Small intestine (tissue), 7 donors: ENCODE data around the gene TUBA1A. TPM values are rescaled to one million over a fixed set of nuclear protein-coding genes. Genes with fewer than 3 reads are reported as not detected.
"Not testable (repeated sequence)": the region's sequence is repeated elsewhere in the genome, so short reads cannot be mapped to it uniquely, and the experiment has no call there.

ENCODE experiments used
- DNase-seq, 2 donors: peaks; one replicate each; pipeline versions ENCODE4 v3.0.0 to v3.0.0-alpha.2; 2013
- FAIRE-seq: peaks from 2 replicates; lab custom pipeline; 2012; peaks lifted over from hg19 to GRCh38; lab: Jason Lieb, UNC
- H3K27ac ChIP-seq, 3 donors: one replicate each; pipeline ENCODE4 v1.5.1; 2013; ENCODE audit warnings: low read length in 2 of 3, mild to moderate bottlenecking in 2 of 3, control low read depth in 1 of 3, inconsistent platforms in 1 of 3, low read depth in 1 of 3, moderate library complexity in 1 of 3
- H3K27me3 ChIP-seq, 3 donors: one replicate each; pipeline ENCODE4 v1.6.1; 2013; ENCODE audit warnings: low read length in 3 of 3, inconsistent platforms in 1 of 3; ENCODE audit not compliant: control insufficient read depth in 3 of 3, insufficient read depth in 3 of 3
- H3K36me3 ChIP-seq, 3 donors: one replicate each; pipeline ENCODE4 v1.6.1; 2013; ENCODE audit warnings: low read length in 3 of 3, inconsistent platforms in 1 of 3, low read depth in 1 of 3, mild to moderate bottlenecking in 1 of 3, moderate library complexity in 1 of 3; ENCODE audit not compliant: control insufficient read depth in 3 of 3, insufficient read depth in 2 of 3
- H3K4me1 ChIP-seq, 3 donors: one replicate each; pipeline ENCODE4 v1.6.1; 2013; ENCODE audit warnings: low read length in 2 of 3, inconsistent platforms in 1 of 3, low read depth in 1 of 3, mild to moderate bottlenecking in 1 of 3, moderate library complexity in 1 of 3; ENCODE audit not compliant: control insufficient read depth in 3 of 3, insufficient read depth in 2 of 3
- H3K4me3 ChIP-seq, 3 donors: one replicate each; pipeline ENCODE4 v1.5.1; 2013; ENCODE audit warnings: low read length in 3 of 3, control low read depth in 1 of 3, inconsistent platforms in 1 of 3, low read depth in 1 of 3, mild to moderate bottlenecking in 1 of 3, moderate library complexity in 1 of 3
- H3K9me3 ChIP-seq, 2 donors: one replicate each; pipeline ENCODE4 v1.6.1; 2013; ENCODE audit warnings: low read depth in 1 of 2, low read length in 1 of 2; ENCODE audit not compliant: control insufficient read depth in 2 of 2, insufficient read depth in 1 of 2
- WGBS, 3 donors: extraction: QIAGEN DNeasy Blood & Tissue Kit; methylation state at CpG; one replicate each; pipeline ENCODE4 v1.1.7; 2013; 5-methylcytosine and 5-hydroxymethylcytosine counted together
- polyA plus RNA-seq, 4 donors: library from polyadenylated mRNA; stranded (reverse) in 3 of 4; unstranded in 1 of 4; fragments of 200-250 nt in 3 of 4; fragments of 120-200 nt in 1 of 4; gene quantifications; one replicate each; pipeline versions ENCODE4 v1.2.1 to v1.2.3, GENCODE V29; 2013
- donor health status: healthy with polysubstance abuse.
- donor health status: control.
- donor health status: control.
- donor health status: Bipolar disorder and iron deficiency.
- donor health status: healthy.

TUBA1A gene
- polyA plus RNA-seq, 4 donors, result 9.8 to 158 (median 73.6) TPM

- H3K27me3 ChIP-seq, result no peaks in the 10 kb centered on the region
- no peaks in the 10 kb centered on the region for H3K9me3 ChIP-seq
- no peaks in the 10 kb centered on the region for H3K4me1 ChIP-seq
- no peak overlapping the region for H3K27ac ChIP-seq
- DNase-seq (no peak), FAIRE-seq (no peak)
- H3K4me3 ChIP-seq, result no peak overlapping the region
- 72 to 84% (median 79%) methylated on average over 2 of the region's 2 CpGs for WGBS, 3 donors
- H3K36me3 ChIP-seq, result no peaks in the 10 kb centered on the region
Measured at GRCh38 chr12:49160399-49160798, 28.5 kb downstream of the TUBA1A start.

- FAIRE-seq (no peak), DNase-seq (no peak)
- no peaks in the 10 kb centered on the region for H3K27me3 ChIP-seq
- no peak overlapping the region for H3K27ac ChIP-seq
- H3K4me1 ChIP-seq, result no peaks in the 10 kb centered on the region
- no peak overlapping the region for H3K4me3 ChIP-seq
- no peaks in the 10 kb centered on the region for H3K36me3 ChIP-seq
- H3K9me3 ChIP-seq, result no peaks in the 10 kb centered on the region
- WGBS, 3 donors, result 74 to 86% (median 75%) methylated on average over 3 of the region's 3 CpGs
Measured at GRCh38 chr12:49154221-49154620, 34.7 kb downstream of the TUBA1A start.

GRCh38 chr12:49147384-49147783 lies 41.5 kb downstream of the TUBA1A start:
- Histone ChIP-seq H3K36me3 (no peaks in the 10 kb centered on the region), H3K4me1 (no peaks in the 10 kb centered on the region), H3K9me3 (no peaks in the 10 kb centered on the region), H3K27me3 (no peaks in the 10 kb centered on the region), H3K4me3 (no peak overlapping the region), H3K27ac (no peak overlapping the region)
- DNase-seq, result no peak
- no peak for FAIRE-seq
- 95 to 98% (median 96%) methylated on average over 2 of the region's 2 CpGs for WGBS, 3 donors

DNA sequence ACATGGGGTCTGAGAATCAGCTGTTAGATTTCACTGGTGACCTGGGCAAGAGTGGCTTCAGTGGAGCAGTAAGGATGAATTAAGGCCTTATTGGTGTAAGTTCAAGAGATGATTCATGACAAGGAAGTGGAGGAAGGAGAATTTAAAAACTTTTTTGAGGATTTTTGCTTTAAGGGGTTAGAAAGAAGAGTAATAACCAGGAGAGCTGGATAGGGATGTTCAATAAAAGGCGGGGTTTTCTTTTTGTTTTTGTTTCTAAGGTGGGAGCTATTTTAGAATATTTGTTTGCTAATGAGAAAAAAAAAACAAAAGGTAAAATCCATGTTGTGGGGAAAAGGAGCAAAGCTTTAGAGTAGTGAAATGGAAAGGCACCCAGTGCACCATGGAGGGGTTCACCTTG lies 42.5 kb downstream of the TUBA1A start:
- WGBS, 3 donors, result 99 to 100% (median 100%) methylated on average over 1 of the region's 1 CpG
- FAIRE-seq (no peak), DNase-seq (no peak)
- Histone ChIP-seq H3K4me3 (no peak overlapping the region), H3K27ac (no peak overlapping the region), H3K9me3 (no peaks in the 10 kb centered on the region), H3K4me1 (no peaks in the 10 kb centered on the region), H3K36me3 (peaks cover 0 to 3% (median 0%) of the 10 kb centered on the region in 3 donors), H3K27me3 (no peaks in the 10 kb centered on the region)

DNA sequence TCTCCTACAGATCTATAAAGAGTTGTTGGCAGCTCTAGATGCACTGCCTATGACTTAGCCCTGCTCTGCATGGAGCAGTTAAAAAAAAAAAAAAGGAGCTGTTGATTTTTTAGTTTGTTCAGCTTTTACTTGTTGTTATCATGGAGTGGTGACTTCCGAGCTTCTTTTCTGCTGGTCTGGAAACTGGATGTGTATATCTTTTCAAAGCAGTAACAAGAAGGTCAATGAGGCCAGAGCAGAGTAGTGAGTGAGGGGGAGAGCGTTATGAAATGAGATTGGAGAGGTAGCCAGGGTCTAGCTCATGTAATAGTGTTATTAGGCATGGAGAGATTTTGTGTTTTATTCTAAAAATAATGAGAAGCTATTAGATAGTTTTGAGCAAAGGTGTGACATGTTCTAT lies 44.5 kb downstream of the TUBA1A start:
- H3K4me1 ChIP-seq, result no peaks in the 10 kb centered on the region
- no peak for DNase-seq
- 83 to 86% (median 84%) methylated on average over 2 of the region's 2 CpGs for WGBS, 3 donors

DNA sequence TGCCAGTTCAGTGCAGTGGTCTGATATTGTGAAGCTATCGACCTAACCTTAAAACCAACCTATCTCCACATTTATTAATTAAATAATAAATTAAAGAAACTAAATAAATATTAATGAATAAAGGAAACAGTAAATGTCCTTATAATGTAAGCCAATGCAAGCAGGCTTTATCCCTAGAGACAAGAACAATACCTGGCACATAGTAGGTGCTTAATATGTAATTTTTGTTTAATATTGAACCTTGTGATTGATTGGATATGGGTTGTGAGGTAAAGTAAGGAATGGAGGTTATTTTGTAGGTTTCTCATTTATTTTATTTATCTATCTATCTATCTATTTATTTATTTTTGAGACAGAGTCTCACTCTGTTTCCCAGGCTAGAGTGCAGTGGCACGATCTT lies 49.9 kb downstream of the TUBA1A start:
- H3K4me3 ChIP-seq, result no peak overlapping the region
- 91 to 95% (median 95%) methylated on average over 2 of the region's 2 CpGs for WGBS, 3 donors
- no peaks in the 10 kb centered on the region for H3K27me3 ChIP-seq
- H3K36me3 ChIP-seq, result peaks cover 0 to 3% (median 0%) of the 10 kb centered on the region in 3 donors
- H3K4me1 ChIP-seq, result no peaks in the 10 kb centered on the region
- FAIRE-seq (no peak), DNase-seq (no peak)
- H3K9me3 ChIP-seq, result no peaks in the 10 kb centered on the region
- no peak overlapping the region for H3K27ac ChIP-seq

More for the DNA sequence above, 44.5 kb downstream of the TUBA1A start:
- Histone ChIP-seq H3K27me3 (no peaks in the 10 kb centered on the region), H3K36me3 (peaks cover 0 to 3% (median 0%) of the 10 kb centered on the region in 3 donors), H3K4me3 (no peak overlapping the region), H3K9me3 (no peaks in the 10 kb centered on the region), H3K27ac (no peak overlapping the region)
- FAIRE-seq, result no peak

DNA sequence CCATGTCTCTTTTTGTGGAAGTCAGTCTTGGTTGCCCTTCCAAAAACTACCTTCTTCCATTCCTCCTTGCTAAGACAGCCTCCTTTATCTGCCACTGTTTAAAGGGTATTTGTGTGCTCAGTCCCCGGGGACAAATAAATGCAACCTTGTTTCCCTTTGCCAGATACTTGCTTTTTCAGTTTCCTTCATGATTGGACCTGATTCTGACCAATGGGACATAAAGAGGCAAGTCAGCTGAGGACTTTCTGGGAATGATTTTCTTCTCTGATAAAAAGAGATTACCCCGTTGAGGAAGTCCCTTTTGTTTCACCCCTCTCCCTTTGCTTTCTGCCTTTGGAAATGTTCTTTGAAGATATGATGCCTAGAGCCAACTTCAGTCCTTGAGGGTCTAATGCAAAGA lies 50.3 kb downstream of the TUBA1A start:
- FAIRE-seq, result no peak
- Histone ChIP-seq H3K27ac (no peak overlapping the region), H3K9me3 (no peaks in the 10 kb centered on the region), H3K4me1 (no peaks in the 10 kb centered on the region), H3K27me3 (no peaks in the 10 kb centered on the region), H3K36me3 (peaks cover 0 to 3% (median 0%) of the 10 kb centered on the region in 3 donors), H3K4me3 (no peak overlapping the region)
- no peak for DNase-seq
- 30 to 49% (median 45%) methylated on average over 2 of the region's 2 CpGs for WGBS, 3 donors

GRCh38 chr12:49137476-49137875 lies 51.4 kb downstream of the TUBA1A start:
- Histone ChIP-seq H3K4me3 (no peak overlapping the region), H3K4me1 (peaks cover 0 to 5% (median 0%) of the 10 kb centered on the region in 3 donors), H3K27me3 (no peaks in the 10 kb centered on the region), H3K27ac (no peak overlapping the region), H3K36me3 (peaks cover 0 to 3% (median 0%) of the 10 kb centered on the region in 3 donors), H3K9me3 (no peaks in the 10 kb centered on the region)
- DNase-seq (no peak), FAIRE-seq (no peak)
- 88 to 100% (median 94%) methylated on average over 1 of the region's 1 CpG for WGBS, 3 donors

DNA sequence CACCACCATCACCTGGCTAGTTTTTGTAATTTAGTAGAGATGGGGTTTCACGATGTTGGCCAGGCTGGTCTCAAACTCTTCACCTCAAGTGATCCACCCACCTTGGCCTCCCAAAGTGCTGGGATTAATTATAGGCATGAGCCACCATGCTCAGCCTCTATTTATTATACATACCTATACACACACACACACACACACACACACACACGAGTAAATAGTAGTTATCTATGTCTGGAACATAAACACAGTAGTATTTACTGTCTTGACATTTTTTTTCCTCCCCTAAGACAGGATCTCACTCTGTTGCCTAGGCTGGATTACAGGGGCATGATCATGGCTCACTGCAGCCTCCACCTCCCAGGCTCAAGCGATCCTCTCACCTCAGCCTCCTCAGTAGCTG lies 51.9 kb downstream of the TUBA1A start:
- H3K4me3 ChIP-seq, result not testable (repeated sequence)
- WGBS, 3 donors, result 85 to 93% (median 90%) methylated on average over 3 of the region's 3 CpGs

More for the DNA sequence above, 51.9 kb downstream of the TUBA1A start:
- H3K4me1 ChIP-seq, H3K9me3 ChIP-seq, H3K36me3 ChIP-seq, DNase-seq, FAIRE-seq, H3K27me3 ChIP-seq, H3K27ac ChIP-seq: not testable (repeated sequence)
